ENCODE data around the gene RAB27A. TPM values are rescaled to one million over a fixed set of nuclear protein-coding genes. Genes with fewer than 3 reads are reported as not detected.

The RAB27A gene
- total RNA-seq, 1 experiment from 2014 or later, result 8.7 TPM

DNA sequence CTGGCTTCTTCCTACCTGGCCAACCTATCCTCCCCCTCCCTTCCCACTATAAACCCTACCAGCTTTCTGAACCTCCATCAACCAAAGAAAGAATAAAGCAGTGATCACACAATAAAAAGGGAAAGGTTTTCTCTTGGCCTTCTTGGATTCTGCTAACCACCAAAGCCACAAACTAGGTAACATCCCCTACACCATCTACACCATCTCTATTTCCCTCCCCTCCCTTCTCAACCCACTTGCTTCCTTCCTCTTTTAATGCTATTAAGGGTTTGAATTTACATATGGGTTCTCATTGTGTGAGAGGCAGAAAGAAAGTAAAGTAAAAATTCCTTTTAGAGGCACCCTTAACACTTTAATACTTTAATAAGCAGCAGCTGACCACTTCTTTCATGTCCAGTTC lies 67.0 kb downstream of the RAB27A start:
- H3K4me1 ChIP-seq, result peaks cover 19% of the 10 kb centered on the region

DNA sequence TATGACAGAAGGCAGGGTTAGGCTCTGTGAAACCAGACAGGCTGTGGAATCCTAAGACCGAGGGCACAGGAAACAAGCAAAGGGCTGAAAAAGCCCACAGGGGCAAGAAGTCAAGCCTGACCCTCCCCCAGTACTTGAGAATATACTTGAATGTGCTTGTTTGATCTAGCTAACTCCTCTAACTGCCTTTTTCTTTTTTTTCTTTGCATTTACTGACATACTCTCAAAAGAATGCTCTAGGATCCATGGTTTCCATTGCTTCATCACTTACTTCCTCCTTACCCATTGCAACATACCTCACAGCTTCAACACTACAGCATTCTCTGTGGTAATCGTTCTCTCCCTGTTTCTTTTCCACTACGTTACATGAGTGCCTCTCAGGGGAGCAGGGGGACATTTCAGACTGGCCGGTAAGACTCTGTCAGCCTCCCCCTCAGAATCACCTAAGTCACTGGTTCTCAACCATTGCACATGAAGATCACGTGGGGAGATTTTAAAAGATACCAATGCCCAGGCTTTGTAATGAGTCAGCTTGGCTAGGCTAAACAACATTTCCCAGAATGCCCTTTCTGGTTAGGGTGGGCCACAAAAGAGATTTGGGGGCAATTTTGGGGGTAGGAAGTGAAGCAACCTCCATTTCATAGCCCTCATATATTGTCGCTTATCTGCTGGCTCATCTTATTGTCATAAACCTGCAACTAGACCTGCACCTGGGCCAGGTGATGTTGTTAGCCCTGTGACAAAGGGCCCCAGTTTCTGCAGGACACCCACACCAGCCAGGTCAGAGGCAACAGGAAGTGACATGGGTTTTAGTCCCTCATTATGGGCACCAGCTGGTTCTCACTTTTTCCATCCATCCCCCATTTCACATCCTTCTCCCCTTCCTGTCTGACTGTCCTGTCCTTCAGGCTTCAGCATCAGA lies 68.3 kb downstream of the RAB27A start:
- Mint-ChIP-seq H3K36me3 (ENCODE audit: insufficient read depth, unreplicated experiment) (no peaks in the 10 kb centered on the region), H3K9me3 (ENCODE audit: unreplicated experiment) (no peaks in the 10 kb centered on the region), H3K27ac (ENCODE audit: unreplicated experiment) (peak overlapping the region; percentile 55), H3K4me1 (ENCODE audit: low read depth, unreplicated experiment) (peaks cover 14% of the 10 kb centered on the region), H3K27me3 (ENCODE audit: insufficient read depth, unreplicated experiment) (no peaks in the 10 kb centered on the region), H3K4me3 (ENCODE audit: unreplicated experiment) (peak overlapping the region; percentile 1)
- TF ChIP-seq, protein P1, sequence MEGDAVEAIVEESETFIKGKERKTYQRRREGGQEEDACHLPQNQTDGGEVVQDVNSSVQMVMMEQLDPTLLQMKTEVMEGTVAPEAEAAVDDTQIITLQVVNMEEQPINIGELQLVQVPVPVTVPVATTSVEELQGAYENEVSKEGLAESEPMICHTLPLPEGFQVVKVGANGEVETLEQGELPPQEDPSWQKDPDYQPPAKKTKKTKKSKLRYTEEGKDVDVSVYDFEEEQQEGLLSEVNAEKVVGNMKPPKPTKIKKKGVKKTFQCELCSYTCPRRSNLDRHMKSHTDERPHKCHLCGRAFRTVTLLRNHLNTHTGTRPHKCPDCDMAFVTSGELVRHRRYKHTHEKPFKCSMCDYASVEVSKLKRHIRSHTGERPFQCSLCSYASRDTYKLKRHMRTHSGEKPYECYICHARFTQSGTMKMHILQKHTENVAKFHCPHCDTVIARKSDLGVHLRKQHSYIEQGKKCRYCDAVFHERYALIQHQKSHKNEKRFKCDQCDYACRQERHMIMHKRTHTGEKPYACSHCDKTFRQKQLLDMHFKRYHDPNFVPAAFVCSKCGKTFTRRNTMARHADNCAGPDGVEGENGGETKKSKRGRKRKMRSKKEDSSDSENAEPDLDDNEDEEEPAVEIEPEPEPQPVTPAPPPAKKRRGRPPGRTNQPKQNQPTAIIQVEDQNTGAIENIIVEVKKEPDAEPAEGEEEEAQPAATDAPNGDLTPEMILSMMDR (IDR thresholded peaks at IDR 0.05; ENCODE audit: insufficient read depth in 1 of 2, low read depth in 1 of 2, low read length in 1 of 2, severe bottlenecking in 1 of 2, unreplicated experiment in 1 of 2), result no peak
- BruUV-seq (replicated peaks), result no TSS peak
- Histone ChIP-seq H3K9me3 (peaks cover 4% of the 10 kb centered on the region; the same call in 1 of the 2 replicates), H3K36me3 (ENCODE audit: control insufficient read depth, insufficient read depth, low read length) (no peaks in the 10 kb centered on the region), H3K27me3 (replicated peaks; ENCODE audit: control insufficient read depth, insufficient read depth, low read length) (no peaks in the 10 kb centered on the region), H3K4me1 (peaks cover 19% of the 10 kb centered on the region), H3K4me3 (ENCODE audit: low read depth, low read length) (no peak overlapping the region)
- peak in 1 of 2 experiments; percentile 49 for DNase-seq
- intact Hi-C loops (cut with micrococcal nuclease; ENCODE audit: unreplicated experiment), result loop anchor here (1.0 kb wide), 2 partner anchors 29 to 69 kb away; no protein-coding TSS in a partner anchor
- POLR2A ChIA-PET, result no interaction called here
- CTCF ChIA-PET, result interaction anchor here (0.5 to 1.0 kb wide), 3 partner anchors 24 to 214 kb away, joined by 3 read pairs; partner anchors contain the start of gene RSL24D1

More for the DNA sequence above, 67.0 kb downstream of the RAB27A start:
- TF ChIP-seq, protein P1 (IDR thresholded peaks at IDR 0.05; ENCODE audit: insufficient read depth in 1 of 2, low read depth in 1 of 2, low read length in 1 of 2, severe bottlenecking in 1 of 2, unreplicated experiment in 1 of 2), result no peak
- H3K4me1 Mint-ChIP-seq (ENCODE audit: low read depth, unreplicated experiment), result peaks cover 14% of the 10 kb centered on the region
- Histone ChIP-seq H3K4me3 (ENCODE audit: low read depth, low read length) (no peak overlapping the region), H3K36me3 (ENCODE audit: control insufficient read depth, insufficient read depth, low read length) (no peaks in the 10 kb centered on the region), H3K27me3 (replicated peaks; ENCODE audit: control insufficient read depth, insufficient read depth, low read length) (no peaks in the 10 kb centered on the region), H3K9me3 (peaks cover 4% of the 10 kb centered on the region; the same call in 1 of the 2 replicates)
- no peak overlapping the region for H3K4me3 Mint-ChIP-seq (ENCODE audit: unreplicated experiment)
- DNase-seq, result no peak
- H3K27ac Mint-ChIP-seq (ENCODE audit: unreplicated experiment), result peak overlapping the region; percentile 55
- POLR2A ChIA-PET, result no interaction called here
- no peaks in the 10 kb centered on the region for H3K36me3 Mint-ChIP-seq (ENCODE audit: insufficient read depth, unreplicated experiment)
- H3K9me3 Mint-ChIP-seq (ENCODE audit: unreplicated experiment), result no peaks in the 10 kb centered on the region
- intact Hi-C loops (cut with micrococcal nuclease; ENCODE audit: unreplicated experiment), result no loop called here
- CTCF ChIA-PET, result no interaction called here
- no peaks in the 10 kb centered on the region for H3K27me3 Mint-ChIP-seq (ENCODE audit: insufficient read depth, unreplicated experiment)
- no TSS peak for BruUV-seq (replicated peaks)

DNA sequence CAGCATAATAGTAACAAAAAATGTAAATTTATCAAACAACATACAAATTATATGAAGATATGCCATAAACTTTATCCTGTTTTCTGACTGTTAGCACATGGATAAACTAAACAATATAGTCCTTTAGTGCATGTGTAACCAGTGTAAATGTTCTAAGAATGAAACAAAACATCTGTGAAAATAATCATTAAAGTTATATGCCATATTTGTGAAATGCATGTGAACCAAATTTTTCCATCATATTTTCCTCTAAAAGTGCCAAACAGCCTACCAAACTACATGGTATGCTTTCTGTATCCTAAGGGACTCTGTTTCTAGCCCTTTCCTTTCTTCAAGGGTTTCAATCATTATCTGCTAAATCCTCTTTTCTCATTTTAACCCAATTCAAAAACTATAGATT lies 69.0 kb downstream of the RAB27A start:
- no peak overlapping the region for H3K4me3 ChIP-seq (ENCODE audit: low read depth, low read length)
- CTCF ChIA-PET, result interaction anchor here (0.5 to 1.0 kb wide), 3 partner anchors 24 to 215 kb away, joined by 3 read pairs; partner anchors contain the start of gene RSL24D1
- H3K9me3 ChIP-seq, result peaks cover 2% of the 10 kb centered on the region; the same call in 1 of the 2 replicates
- no peaks in the 10 kb centered on the region for H3K9me3 Mint-ChIP-seq (ENCODE audit: unreplicated experiment)
- H3K27ac Mint-ChIP-seq (ENCODE audit: unreplicated experiment), result peak overlapping the region; percentile 55
- H3K36me3 ChIP-seq (ENCODE audit: control insufficient read depth, insufficient read depth, low read length), result no peaks in the 10 kb centered on the region
- no peaks in the 10 kb centered on the region for H3K27me3 Mint-ChIP-seq (ENCODE audit: insufficient read depth, unreplicated experiment)
- peaks cover 19% of the 10 kb centered on the region for H3K4me1 ChIP-seq
- TF ChIP-seq, protein P1 (IDR thresholded peaks at IDR 0.05; ENCODE audit: insufficient read depth in 1 of 2, low read depth in 1 of 2, low read length in 1 of 2, severe bottlenecking in 1 of 2, unreplicated experiment in 1 of 2), result no peak
- intact Hi-C loops (cut with micrococcal nuclease; ENCODE audit: unreplicated experiment), result loop anchor here (1.0 kb wide), 2 partner anchors 30 to 70 kb away; no protein-coding TSS in a partner anchor
- peaks cover 12% of the 10 kb centered on the region for H3K4me1 Mint-ChIP-seq (ENCODE audit: low read depth, unreplicated experiment)
- no peaks in the 10 kb centered on the region for H3K27me3 ChIP-seq (replicated peaks; ENCODE audit: control insufficient read depth, insufficient read depth, low read length)
- DNase-seq, result no peak
- no peaks in the 10 kb centered on the region for H3K36me3 Mint-ChIP-seq (ENCODE audit: insufficient read depth, unreplicated experiment)
- peak overlapping the region; percentile 1 for H3K4me3 Mint-ChIP-seq (ENCODE audit: unreplicated experiment)
- POLR2A ChIA-PET, result no interaction called here
- no TSS peak for BruUV-seq (replicated peaks)
